ENCODE data around the gene DGKK.

DGKK gene

DNA sequence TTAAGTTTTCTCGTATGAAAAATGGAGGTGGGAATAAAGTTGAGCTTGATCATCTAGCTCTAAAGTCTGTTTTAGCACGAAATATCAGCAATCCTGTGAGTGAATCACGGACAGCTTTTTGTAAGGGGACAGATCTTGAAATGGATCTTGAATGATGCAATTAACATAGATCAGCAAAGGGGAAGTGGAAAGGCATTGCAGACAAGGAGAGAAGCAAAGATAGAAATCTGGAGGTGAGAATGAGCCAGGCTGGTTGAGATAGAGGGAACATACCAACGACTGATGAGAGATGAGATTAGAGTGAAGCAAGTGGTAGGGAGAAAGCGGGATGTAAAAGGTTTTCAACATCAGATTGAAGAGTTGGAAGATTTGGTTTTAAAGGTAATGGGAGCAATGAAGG is 4.6 kb upstream of the DGKK start:
- DNase-seq (ENCODE audit: low read depth), result no peak
- H3K4me3 ChIP-seq (ENCODE audit: low read depth, low read length), result no peak overlapping the region
- TF ChIP-seq, protein P1, sequence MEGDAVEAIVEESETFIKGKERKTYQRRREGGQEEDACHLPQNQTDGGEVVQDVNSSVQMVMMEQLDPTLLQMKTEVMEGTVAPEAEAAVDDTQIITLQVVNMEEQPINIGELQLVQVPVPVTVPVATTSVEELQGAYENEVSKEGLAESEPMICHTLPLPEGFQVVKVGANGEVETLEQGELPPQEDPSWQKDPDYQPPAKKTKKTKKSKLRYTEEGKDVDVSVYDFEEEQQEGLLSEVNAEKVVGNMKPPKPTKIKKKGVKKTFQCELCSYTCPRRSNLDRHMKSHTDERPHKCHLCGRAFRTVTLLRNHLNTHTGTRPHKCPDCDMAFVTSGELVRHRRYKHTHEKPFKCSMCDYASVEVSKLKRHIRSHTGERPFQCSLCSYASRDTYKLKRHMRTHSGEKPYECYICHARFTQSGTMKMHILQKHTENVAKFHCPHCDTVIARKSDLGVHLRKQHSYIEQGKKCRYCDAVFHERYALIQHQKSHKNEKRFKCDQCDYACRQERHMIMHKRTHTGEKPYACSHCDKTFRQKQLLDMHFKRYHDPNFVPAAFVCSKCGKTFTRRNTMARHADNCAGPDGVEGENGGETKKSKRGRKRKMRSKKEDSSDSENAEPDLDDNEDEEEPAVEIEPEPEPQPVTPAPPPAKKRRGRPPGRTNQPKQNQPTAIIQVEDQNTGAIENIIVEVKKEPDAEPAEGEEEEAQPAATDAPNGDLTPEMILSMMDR (IDR thresholded peaks at IDR 0.05; ENCODE audit: low read depth, low read length, missing control alignments), result no peak

DNA sequence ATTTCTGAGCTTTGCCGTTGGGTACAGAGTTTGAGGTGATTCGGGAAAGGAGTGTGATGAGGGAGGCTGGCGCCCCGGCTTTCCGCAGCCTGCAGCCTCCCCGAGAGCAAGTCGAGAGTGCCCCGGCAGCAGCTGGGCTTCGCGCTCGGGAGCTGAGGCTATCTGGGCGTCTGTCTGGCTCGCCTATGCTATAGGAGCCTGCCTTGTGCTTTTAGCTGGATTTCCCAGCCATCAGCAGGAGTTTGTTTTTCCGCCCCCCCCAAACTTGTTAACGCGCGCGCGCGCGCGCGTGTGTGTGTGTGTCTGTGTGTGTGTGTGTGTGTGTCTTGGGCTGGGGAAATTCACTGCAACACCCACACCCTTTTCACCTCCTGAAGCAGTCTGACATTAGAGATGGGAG is 765 bp upstream of the DGKK start:
- TF ChIP-seq, protein P1 (IDR thresholded peaks at IDR 0.05; ENCODE audit: low read depth, low read length, missing control alignments), result no peak
- DNase-seq (ENCODE audit: low read depth), result no peak
- no peak overlapping the region for H3K4me3 ChIP-seq (ENCODE audit: low read depth, low read length)

DNA sequence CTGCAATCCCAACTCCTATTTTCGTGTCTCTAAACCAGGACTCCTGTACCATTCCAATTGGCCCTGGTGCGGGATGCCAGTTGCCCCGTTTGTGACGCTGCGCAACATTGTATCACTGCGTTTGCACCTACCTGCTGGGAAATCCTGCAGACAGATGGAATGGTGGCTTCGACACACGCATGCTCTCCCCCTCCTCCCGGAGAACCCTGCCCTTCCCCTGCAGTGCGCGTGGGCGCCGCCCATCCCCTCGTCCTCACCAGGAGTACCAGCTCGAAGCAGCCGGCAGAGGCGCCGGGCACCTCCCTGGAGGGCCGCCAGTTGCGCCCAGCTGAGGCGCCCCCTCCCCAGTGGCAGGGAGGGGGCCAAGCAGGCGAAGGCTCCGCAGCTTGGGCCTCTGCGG is 1.4 kb downstream of the DGKK start:
- TF ChIP-seq, protein P1 (IDR thresholded peaks at IDR 0.05; ENCODE audit: low read depth, low read length, missing control alignments), result no peak
- H3K4me3 ChIP-seq (ENCODE audit: low read depth, low read length), result no peak overlapping the region
- DNase-seq (ENCODE audit: low read depth), result no peak

DNA sequence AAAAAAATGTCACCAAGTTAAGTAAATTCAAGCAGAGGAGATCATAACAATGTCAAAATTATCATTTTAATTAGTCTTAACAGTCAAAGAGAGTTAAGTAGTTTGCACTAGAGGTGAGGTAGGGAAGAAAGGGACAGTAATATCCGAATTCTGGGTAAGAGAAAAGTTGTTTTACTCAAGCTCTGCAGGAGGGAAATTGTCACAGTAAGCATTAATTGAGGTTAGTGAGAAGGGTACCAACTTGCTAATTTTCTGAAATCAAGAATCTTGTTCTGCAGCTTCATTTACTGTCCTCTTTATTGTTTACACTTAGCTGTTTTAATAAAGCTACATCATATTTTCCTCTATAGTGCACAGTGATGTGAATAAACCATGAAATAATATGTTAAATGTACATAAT is 11.0 kb downstream of the DGKK start:
- H3K4me3 ChIP-seq (ENCODE audit: low read depth, low read length), result no peak overlapping the region
- TF ChIP-seq, protein P1 (IDR thresholded peaks at IDR 0.05; ENCODE audit: low read depth, low read length, missing control alignments), result no peak
- DNase-seq (ENCODE audit: low read depth), result no peak

DNA sequence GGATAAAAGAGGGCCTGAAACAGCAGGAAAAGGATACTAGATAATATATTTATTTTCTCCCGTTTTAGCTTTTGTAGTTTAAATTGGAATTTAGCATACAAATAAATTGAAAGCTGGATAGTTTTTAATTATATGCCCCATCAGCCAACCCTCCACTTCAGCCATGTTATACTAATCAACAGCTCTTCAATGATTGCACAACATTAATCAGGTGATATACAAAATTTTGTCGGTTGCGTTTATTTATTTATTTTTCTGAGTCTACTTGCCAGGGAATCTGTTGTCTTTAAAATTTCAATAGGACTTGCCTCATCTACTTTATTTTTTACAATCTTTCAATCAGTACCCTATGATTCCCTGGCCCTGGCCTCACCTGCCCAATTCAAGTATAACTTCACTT is 12.1 kb downstream of the DGKK start:
- H3K4me3 ChIP-seq (ENCODE audit: low read depth, low read length), result no peak overlapping the region
- TF ChIP-seq, protein P1 (IDR thresholded peaks at IDR 0.05; ENCODE audit: low read depth, low read length, missing control alignments), result no peak
- DNase-seq (ENCODE audit: low read depth), result no peak

DNA sequence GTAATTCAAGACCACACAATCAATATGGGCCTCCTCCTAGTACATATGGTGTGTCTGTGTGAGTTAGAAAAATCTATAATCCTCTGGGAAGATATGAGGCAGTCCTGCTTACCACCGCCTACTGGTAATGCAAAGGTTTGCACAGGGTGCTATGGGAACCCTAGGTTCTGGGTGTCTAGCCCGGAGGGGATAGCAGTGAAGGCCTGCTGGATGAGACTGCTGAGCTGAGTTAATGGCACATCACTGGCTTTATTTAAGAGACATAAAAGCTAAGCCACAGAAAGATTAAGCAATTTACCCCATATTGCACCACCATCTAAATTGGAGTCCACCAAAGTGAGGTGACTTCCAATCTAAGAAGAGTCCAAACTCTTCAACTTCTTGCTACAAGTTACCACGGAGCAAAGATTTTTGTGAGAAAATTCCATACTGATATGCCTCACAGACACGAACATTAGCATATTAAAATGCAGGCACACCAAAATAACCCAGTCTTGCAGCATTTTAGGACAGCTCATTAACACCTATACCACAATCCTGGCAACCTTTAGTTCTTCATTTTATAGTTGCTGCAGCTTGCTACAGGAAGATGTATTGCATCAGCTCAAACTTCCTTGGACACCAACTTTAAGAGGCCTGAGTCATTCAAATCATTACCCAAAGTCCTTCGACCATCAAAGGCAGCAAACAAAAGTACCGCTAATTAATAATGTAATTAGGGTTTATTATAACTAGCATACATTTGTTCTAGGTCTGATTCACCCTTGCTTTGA is 13.7 kb downstream of the DGKK start:
- TF ChIP-seq, protein P1 (IDR thresholded peaks at IDR 0.05; ENCODE audit: low read depth, low read length, missing control alignments), result peak; percentile 12

DNA sequence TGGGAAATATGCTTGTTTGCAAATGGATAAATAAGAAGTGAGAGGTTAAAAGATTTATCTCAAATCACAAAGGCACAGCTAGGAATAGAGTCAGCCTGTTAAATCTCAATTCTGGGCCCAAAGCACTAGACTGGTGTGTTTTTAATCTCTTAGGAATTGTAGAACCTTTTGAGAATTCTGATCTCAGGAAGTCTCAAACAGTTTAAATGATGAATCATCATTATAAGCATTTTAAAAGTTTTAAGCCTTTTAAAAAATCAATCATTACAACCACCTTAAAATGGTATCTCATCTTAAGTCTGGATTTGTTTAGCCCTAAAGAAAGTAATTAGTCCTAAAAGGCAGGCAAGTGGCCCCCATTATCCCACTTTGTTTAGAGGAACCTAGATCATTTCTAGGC is 17.8 kb downstream of the DGKK start:
- H3K4me3 ChIP-seq (ENCODE audit: low read depth, low read length), result no peak overlapping the region
- no peak for DNase-seq (ENCODE audit: low read depth)
- TF ChIP-seq, protein P1 (IDR thresholded peaks at IDR 0.05; ENCODE audit: low read depth, low read length, missing control alignments), result no peak

More for the DNA sequence above, 13.7 kb downstream of the DGKK start:
- H3K4me3 ChIP-seq (ENCODE audit: low read depth, low read length), result no peak overlapping the region
- no peak for DNase-seq (ENCODE audit: low read depth)
